ENCODE measurements around the gene SH3BP5.

DNA sequence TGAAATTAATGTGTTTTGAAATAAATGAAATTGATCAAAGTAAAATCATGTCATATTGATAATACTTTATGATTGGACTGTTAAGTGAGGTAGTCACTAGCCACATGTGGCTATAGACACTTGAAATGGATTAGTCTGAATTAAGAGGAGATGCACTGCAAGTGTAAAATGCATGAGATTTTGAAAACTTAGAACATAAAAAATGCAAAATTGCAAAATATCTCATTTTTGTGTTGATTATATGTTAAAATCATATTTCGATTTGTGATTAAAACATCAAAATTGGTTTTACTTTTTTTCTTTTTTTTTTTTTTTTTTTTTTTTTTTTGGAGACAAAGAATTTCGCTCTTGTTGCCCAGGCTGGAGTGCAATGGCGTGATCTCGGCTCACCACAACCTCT lies 103.1 kb downstream of the SH3BP5 start:
- TF ChIP-seq POLR2A (IDR thresholded peaks at IDR 0.05), result no peak
- TF ChIP-seq, protein P1, sequence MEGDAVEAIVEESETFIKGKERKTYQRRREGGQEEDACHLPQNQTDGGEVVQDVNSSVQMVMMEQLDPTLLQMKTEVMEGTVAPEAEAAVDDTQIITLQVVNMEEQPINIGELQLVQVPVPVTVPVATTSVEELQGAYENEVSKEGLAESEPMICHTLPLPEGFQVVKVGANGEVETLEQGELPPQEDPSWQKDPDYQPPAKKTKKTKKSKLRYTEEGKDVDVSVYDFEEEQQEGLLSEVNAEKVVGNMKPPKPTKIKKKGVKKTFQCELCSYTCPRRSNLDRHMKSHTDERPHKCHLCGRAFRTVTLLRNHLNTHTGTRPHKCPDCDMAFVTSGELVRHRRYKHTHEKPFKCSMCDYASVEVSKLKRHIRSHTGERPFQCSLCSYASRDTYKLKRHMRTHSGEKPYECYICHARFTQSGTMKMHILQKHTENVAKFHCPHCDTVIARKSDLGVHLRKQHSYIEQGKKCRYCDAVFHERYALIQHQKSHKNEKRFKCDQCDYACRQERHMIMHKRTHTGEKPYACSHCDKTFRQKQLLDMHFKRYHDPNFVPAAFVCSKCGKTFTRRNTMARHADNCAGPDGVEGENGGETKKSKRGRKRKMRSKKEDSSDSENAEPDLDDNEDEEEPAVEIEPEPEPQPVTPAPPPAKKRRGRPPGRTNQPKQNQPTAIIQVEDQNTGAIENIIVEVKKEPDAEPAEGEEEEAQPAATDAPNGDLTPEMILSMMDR (IDR thresholded peaks at IDR 0.05), result no peak

Measured in Peyer's patch (tissue), 4 donors.